Effector memory CD4-positive, alpha-beta T cell (primary cell): ENCODE measurements around the gene FZR1.

Source experiments
- DNase-seq, 3 donors: peaks; one replicate each; pipeline ENCODE4 v3.0.0-alpha.2; 2020
- H3K27ac ChIP-seq: 2 replicates; pipeline ENCODE4 v1.7.0; 2013; ENCODE audit warnings: mild to moderate bottlenecking, low read length, moderate library complexity; ENCODE audit not compliant: insufficient read depth, poor library complexity, severe bottlenecking
- H3K27me3 ChIP-seq: replicated peaks from 2 replicates; pipeline ENCODE4 v1.7.0; 2013; ENCODE audit warnings: mild to moderate bottlenecking, low read length; ENCODE audit not compliant: insufficient read depth, control insufficient read depth, poor library complexity, severe bottlenecking
- H3K36me3 ChIP-seq: 2 replicates; pipeline ENCODE4 v1.7.0; 2013; ENCODE audit warnings: mild to moderate bottlenecking, low read length, moderate library complexity; ENCODE audit not compliant: control insufficient read depth, insufficient read depth
- H3K4me1 ChIP-seq: 2 replicates; pipeline ENCODE4 v1.7.0; 2013; ENCODE audit warnings: low read length, mild to moderate bottlenecking; ENCODE audit not compliant: control insufficient read depth, insufficient read depth, poor library complexity, severe bottlenecking
- H3K4me3 ChIP-seq: 2 replicates; pipeline ENCODE4 v1.7.0; 2013; ENCODE audit warnings: low read length, low read depth, mild to moderate bottlenecking; ENCODE audit not compliant: insufficient read depth, poor library complexity, severe bottlenecking
- H3K9me3 ChIP-seq: 2 replicates; pipeline ENCODE4 v1.7.0; 2013; ENCODE audit warnings: mild to moderate bottlenecking, low read length, moderate library complexity; ENCODE audit not compliant: control insufficient read depth

Gene FZR1

GRCh38 chr19:3537101-3537437 lies 31.0 kb downstream of the FZR1 start:
- Histone ChIP-seq H3K9me3 (no peaks in the 10 kb centered on the region), H3K4me3 (no peak overlapping the region), H3K4me1 (no peaks in the 10 kb centered on the region), H3K27me3 (no peaks in the 10 kb centered on the region), H3K27ac (no peak overlapping the region), H3K36me3 (peaks cover 48% of the 10 kb centered on the region)
- no peak for DNase-seq

GRCh38 chr19:3537438-3538240 lies 31.5 kb downstream of the FZR1 start:
- DNase-seq, result no peak
- Histone ChIP-seq H3K27me3 (no peaks in the 10 kb centered on the region), H3K9me3 (no peaks in the 10 kb centered on the region), H3K27ac (no peak overlapping the region), H3K36me3 (peaks cover 42% of the 10 kb centered on the region), H3K4me1 (no peaks in the 10 kb centered on the region), H3K4me3 (no peak overlapping the region)

- Histone ChIP-seq H3K9me3 (no peaks in the 10 kb centered on the region), H3K4me1 (no peaks in the 10 kb centered on the region), H3K36me3 (peaks cover 35% of the 10 kb centered on the region), H3K27me3 (no peaks in the 10 kb centered on the region), H3K4me3 (no peak overlapping the region), H3K27ac (no peak overlapping the region)
- DNase-seq, result no peak
These were observed 32.3 kb downstream of the FZR1 start for GRCh38 chr19:3538258-3538929.

GRCh38 chr19:3538965-3539755 lies 33.0 kb downstream of the FZR1 start, which contains the start of gene TEKTIP1:
Gene TEKTIP1 (plus strand): TSS chr19:3539174. CDS start chr19:3539178, 4 bp downstream.
- Histone ChIP-seq H3K27me3 (no peaks in the 10 kb centered on the region), H3K9me3 (no peaks in the 10 kb centered on the region), H3K36me3 (peaks cover 33% of the 10 kb centered on the region), H3K27ac (no peak within 1 kb of the TSS), H3K4me1 (no peaks in the 10 kb centered on the region), H3K4me3 (no peak within 1 kb of the TSS)
- DNase-seq, result no peak

- H3K4me1 ChIP-seq, result no peaks in the 10 kb centered on the region
- H3K4me3 ChIP-seq, result no peak overlapping the region
- H3K9me3 ChIP-seq, result no peaks in the 10 kb centered on the region
- no peak overlapping the region for H3K27ac ChIP-seq
- peaks cover 30% of the 10 kb centered on the region for H3K36me3 ChIP-seq
- no peaks in the 10 kb centered on the region for H3K27me3 ChIP-seq
- DNase-seq, result no peak
These were observed 33.6 kb downstream of the FZR1 start for GRCh38 chr19:3539756-3540118.

GRCh38 chr19:3543150-3544057 lies 37.3 kb downstream of the FZR1 start:
- no peaks in the 10 kb centered on the region for H3K4me1 ChIP-seq
- no peak overlapping the region for H3K4me3 ChIP-seq
- H3K36me3 ChIP-seq, result peaks cover 36% of the 10 kb centered on the region
- no peak overlapping the region for H3K27ac ChIP-seq
- no peaks in the 10 kb centered on the region for H3K27me3 ChIP-seq
- DNase-seq, result no peak
- H3K9me3 ChIP-seq, result no peaks in the 10 kb centered on the region

- Histone ChIP-seq H3K36me3 (peaks cover 41% of the 10 kb centered on the region), H3K27ac (no peak overlapping the region), H3K9me3 (no peaks in the 10 kb centered on the region), H3K4me1 (no peaks in the 10 kb centered on the region), H3K27me3 (no peaks in the 10 kb centered on the region), H3K4me3 (no peak overlapping the region)
- DNase-seq, result no peak
These were observed 37.9 kb downstream of the FZR1 start for GRCh38 chr19:3544058-3544376.

- Histone ChIP-seq H3K36me3 (peaks cover 36% of the 10 kb centered on the region), H3K27me3 (no peaks in the 10 kb centered on the region), H3K27ac (no peak overlapping the region), H3K4me3 (no peak overlapping the region), H3K4me1 (no peaks in the 10 kb centered on the region), H3K9me3 (no peaks in the 10 kb centered on the region)
- peak; percentile 56 to 69 (median 66) for DNase-seq
These were observed 38.9 kb downstream of the FZR1 start for GRCh38 chr19:3544742-3545668.

GRCh38 chr19:3545669-3546034 lies 39.5 kb downstream of the FZR1 start:
- Histone ChIP-seq H3K4me1 (no peaks in the 10 kb centered on the region), H3K27me3 (no peaks in the 10 kb centered on the region), H3K4me3 (no peak overlapping the region), H3K9me3 (no peaks in the 10 kb centered on the region), H3K27ac (no peak overlapping the region), H3K36me3 (peaks cover 36% of the 10 kb centered on the region)
- no peak for DNase-seq
